Panc1 (cell line): ENCODE data around the gene NCKAP5.

Experiments
- TCF7L2 ChIP-seq: IDR thresholded peaks from 2 replicates; pipeline ENCODE4 v1.6.1; 2011; ENCODE audit warnings: mild to moderate bottlenecking, low read depth, low read length, inconsistent platforms
- TF ChIP-seq, protein P1 (sequence below), 2 experiments: IDR thresholded peaks; 2 replicates each; pipeline ENCODE4 v1.6.1; 2011 to 2012; ENCODE audit warnings: low read depth in 2 of 2, control low read depth in 1 of 2, low read length in 1 of 2, mild to moderate bottlenecking in 1 of 2, moderate library complexity in 1 of 2; ENCODE audit not compliant: insufficient read depth in 1 of 2
- TF ChIP-seq, protein P2 (sequence below): fragments of 450-650 bp; IDR thresholded peaks from 2 replicates; pipeline ENCODE4 v1.5.1; 2017; ENCODE audit warnings: mild to moderate bottlenecking

DNA sequence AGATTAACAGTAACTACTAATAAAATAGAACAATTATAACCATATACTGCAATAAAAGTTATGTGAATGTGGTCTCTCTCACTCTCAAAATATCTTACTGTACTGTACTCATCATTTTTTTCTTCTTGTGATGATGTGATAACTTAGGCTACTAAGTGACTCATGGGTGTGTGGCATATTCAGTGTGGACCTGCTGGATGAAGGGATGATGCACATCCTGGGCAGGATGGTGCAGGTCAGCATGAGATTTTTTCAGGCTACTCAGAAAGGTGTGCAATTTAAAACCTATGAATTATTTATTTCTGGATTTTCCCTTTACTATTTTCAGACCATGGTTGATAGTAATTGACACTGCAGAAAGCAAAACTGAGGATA lies 90.7 kb downstream of the NCKAP5 start:
- TF ChIP-seq, protein P1, sequence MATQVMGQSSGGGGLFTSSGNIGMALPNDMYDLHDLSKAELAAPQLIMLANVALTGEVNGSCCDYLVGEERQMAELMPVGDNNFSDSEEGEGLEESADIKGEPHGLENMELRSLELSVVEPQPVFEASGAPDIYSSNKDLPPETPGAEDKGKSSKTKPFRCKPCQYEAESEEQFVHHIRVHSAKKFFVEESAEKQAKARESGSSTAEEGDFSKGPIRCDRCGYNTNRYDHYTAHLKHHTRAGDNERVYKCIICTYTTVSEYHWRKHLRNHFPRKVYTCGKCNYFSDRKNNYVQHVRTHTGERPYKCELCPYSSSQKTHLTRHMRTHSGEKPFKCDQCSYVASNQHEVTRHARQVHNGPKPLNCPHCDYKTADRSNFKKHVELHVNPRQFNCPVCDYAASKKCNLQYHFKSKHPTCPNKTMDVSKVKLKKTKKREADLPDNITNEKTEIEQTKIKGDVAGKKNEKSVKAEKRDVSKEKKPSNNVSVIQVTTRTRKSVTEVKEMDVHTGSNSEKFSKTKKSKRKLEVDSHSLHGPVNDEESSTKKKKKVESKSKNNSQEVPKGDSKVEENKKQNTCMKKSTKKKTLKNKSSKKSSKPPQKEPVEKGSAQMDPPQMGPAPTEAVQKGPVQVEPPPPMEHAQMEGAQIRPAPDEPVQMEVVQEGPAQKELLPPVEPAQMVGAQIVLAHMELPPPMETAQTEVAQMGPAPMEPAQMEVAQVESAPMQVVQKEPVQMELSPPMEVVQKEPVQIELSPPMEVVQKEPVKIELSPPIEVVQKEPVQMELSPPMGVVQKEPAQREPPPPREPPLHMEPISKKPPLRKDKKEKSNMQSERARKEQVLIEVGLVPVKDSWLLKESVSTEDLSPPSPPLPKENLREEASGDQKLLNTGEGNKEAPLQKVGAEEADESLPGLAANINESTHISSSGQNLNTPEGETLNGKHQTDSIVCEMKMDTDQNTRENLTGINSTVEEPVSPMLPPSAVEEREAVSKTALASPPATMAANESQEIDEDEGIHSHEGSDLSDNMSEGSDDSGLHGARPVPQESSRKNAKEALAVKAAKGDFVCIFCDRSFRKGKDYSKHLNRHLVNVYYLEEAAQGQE (IDR thresholded peaks at IDR 0.05; ENCODE audit: insufficient read depth in 1 of 2, low read depth in 2 of 2, low read length in 1 of 2): no peak
- TF ChIP-seq TCF7L2: no peak
- TF ChIP-seq, protein P2, sequence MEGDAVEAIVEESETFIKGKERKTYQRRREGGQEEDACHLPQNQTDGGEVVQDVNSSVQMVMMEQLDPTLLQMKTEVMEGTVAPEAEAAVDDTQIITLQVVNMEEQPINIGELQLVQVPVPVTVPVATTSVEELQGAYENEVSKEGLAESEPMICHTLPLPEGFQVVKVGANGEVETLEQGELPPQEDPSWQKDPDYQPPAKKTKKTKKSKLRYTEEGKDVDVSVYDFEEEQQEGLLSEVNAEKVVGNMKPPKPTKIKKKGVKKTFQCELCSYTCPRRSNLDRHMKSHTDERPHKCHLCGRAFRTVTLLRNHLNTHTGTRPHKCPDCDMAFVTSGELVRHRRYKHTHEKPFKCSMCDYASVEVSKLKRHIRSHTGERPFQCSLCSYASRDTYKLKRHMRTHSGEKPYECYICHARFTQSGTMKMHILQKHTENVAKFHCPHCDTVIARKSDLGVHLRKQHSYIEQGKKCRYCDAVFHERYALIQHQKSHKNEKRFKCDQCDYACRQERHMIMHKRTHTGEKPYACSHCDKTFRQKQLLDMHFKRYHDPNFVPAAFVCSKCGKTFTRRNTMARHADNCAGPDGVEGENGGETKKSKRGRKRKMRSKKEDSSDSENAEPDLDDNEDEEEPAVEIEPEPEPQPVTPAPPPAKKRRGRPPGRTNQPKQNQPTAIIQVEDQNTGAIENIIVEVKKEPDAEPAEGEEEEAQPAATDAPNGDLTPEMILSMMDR: no peak
